Heart left ventricle (tissue), 16 donors: ENCODE results near the gene TMEM145. TPM values are rescaled to one million over a fixed set of nuclear protein-coding genes. Genes with fewer than 3 reads are reported as not detected.

Experiments
- ATAC-seq, 4 donors: fragments of 200-7000 bp; cut with Tn5 transposase; one replicate each; pipeline ENCODE4 v1.9.1; 2020 to 2022; ENCODE audit warnings: moderate library complexity in 4 of 4, mild to moderate bottlenecking in 3 of 4, moderate number of reproducible peaks in 1 of 4
- DNase-seq, 5 donors: peaks; one replicate each; pipeline ENCODE4 v3.0.0-alpha.2; 2020
- H3K27ac ChIP-seq, 12 donors: fragments of 200-600 bp; sonication (generic) in 4 of 12; one replicate each; pipeline versions ENCODE4 v1.5.0 to v1.8.0; 2016 to 2022; ENCODE audit warnings: mild to moderate bottlenecking in 2 of 12
- H3K27me3 ChIP-seq, 9 donors: fragments of 200-600 bp; sonication (generic) in 2 of 9; one replicate each; pipeline versions ENCODE4 v1.5.1 to v1.8.0; 2016 to 2022; ENCODE audit warnings: mild to moderate bottlenecking in 3 of 9
- H3K36me3 ChIP-seq, 9 donors: fragments of 200-600 bp; sonication (generic) in 2 of 9; one replicate each; pipeline versions ENCODE4 v1.5.0 to v1.8.0; 2018 to 2022; ENCODE audit warnings: mild to moderate bottlenecking in 2 of 9
- H3K4me1 ChIP-seq, 12 donors: fragments of 200-600 bp; sonication (generic) in 4 of 12; one replicate each; pipeline versions ENCODE4 v1.5.0 to v1.8.0; 2016 to 2022; ENCODE audit warnings: mild to moderate bottlenecking in 3 of 12
- H3K4me3 ChIP-seq, 12 donors: fragments of 200-600 bp; sonication (generic) in 4 of 12; one replicate each; pipeline versions ENCODE4 v1.5.0 to v1.8.0; 2017 to 2022; ENCODE audit warnings: mild to moderate bottlenecking in 9 of 12, moderate library complexity in 4 of 12
- H3K9me3 ChIP-seq, 12 donors: fragments of 200-600 bp; sonication (generic) in 4 of 12; one replicate each; pipeline versions ENCODE4 v1.5.0 to v1.8.0; 2016 to 2022; ENCODE audit warnings: mild to moderate bottlenecking in 1 of 12
- POLR2A ChIP-seq, 2 donors: fragments of 450-650 bp; IDR thresholded peaks; one replicate each; pipeline ENCODE4 v1.6.1; 2017; ENCODE audit warnings: antibody characterized with exemption in 2 of 2, mild to moderate bottlenecking in 2 of 2, moderate library complexity in 2 of 2
- WGBS, 4 donors: extraction: QIAGEN DNeasy Blood & Tissue Kit in 2 of 4; methylation state at CpG; one replicate each; pipeline versions ENCODE4 v1.1.5 to v1.1.7; 2013 to 2018; 5-methylcytosine and 5-hydroxymethylcytosine counted together
- intact Hi-C, 10 donors: fragments of 100-400 bp; cut with DNase I; formaldehyde crosslinking; loops; one replicate each; pipeline versions ENCODE4 v1.11.1 to v1.14.2; 2022
- polyA plus RNA-seq, 2 donors: library from polyadenylated mRNA; stranded (reverse); fragments of 200-250 nt; gene quantifications; one replicate each; pipeline ENCODE4 v1.2.3, GENCODE V29; 2013
- total RNA-seq, 9 donors: library from RNA; depleted of rRNA in 2 of 9; stranded (reverse); fragments of >200 nt in 2 of 9; fragmentation: NEBNext Ultra II Directional in 3 of 9; extraction: Animal tissue kit (Norgen Biotek cat#: 25700) in 3 of 9; gene quantifications; one replicate each; pipeline versions ENCODE4 v1.1.0 to v1.2.4, GENCODE V29; 2016 to 2023
- TF ChIP-seq, protein P1 (sequence below), 12 donors: fragments of 200-600 bp; sonication (generic) in 4 of 12; IDR thresholded peaks; one replicate each; pipeline versions ENCODE4 v1.5.0 to v1.8.0; 2018 to 2022; ENCODE audit warnings: antibody characterized with exemption in 12 of 12, mild to moderate bottlenecking in 5 of 12
- donor health status: ischemic (EF 13 %, LVEDD 7.1; RV severe dilation, severe dysfunction).
- donor health status: healthy with polysubstance abuse.
- donor health status: DM: no; HTN: yes; CAD: no.
- donor health status: DM: no; HTN: no; CAD: no.
- donor health status: ischemic (EF 25% LVEDD 6.9; RV normal size, moderate dysfunction).
- donor health status: ischemic (EF 25% LVEDD 5.7; RV mildly dilated, moderate dysfunction).
- donor health status: healthy.
- donor health status: DM: yes; HTN: yes; CAD: no.
- donor health status: ischemic (EF 35%, LVEDD 5.7; RV mildly dilated, moderate dysfunction).
- donor health status: nonischemic (EF 11% LVEDD 7.7; RV severe dilation, severe dysfunction).
- donor health status: DM: yes; HTN: yes; CAD: no.
- donor health status: PGD.
- donor health status: ischemic (EF 29% LVEDD 5.4; RV normal size, mild dysfunction).
- donor health status: nonischemic (EF 23%, LVEDD 6.1; RV moderate dilation, normal function).

TMEM145 gene
- total and polyA plus RNA-seq, 11 donors: 0.11 to 0.27 (median 0.17) TPM; not detected in 7

DNA sequence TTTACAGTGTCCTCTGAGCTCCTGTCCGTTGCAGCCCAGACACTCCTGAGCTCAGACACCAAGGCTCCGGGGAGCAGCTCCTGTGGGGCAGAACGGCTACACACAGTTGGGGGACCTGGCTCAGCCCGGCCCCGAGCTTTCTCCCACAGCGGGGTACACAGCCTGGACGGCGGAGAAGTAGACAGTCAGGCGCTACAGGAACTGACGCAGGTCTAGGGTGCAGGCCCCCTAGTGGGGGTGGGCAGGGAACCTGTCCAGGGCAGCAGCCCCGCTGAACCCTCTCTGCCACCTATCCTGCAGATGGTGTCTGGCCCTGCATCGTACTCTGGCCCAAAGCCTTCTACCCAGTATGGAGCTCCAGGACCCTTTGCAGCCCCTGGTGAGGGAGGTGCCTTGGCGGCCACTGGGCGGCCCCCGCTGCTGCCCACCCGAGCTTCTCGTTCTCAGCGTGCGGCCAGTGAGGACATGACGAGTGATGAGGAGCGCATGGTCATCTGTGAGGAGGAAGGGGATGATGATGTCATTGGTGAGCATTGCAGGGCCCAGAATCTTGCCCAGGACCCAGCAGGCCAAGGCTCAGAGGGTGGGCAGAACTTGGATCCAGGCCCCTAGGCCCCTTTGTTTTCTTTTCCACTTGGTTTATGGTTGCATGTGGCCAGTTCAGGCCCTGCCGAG lies 24.1 kb upstream of the TMEM145 start:
- ATAC-seq (no peak), DNase-seq (no peak)
- Histone ChIP-seq H3K27ac (no peak overlapping the region), H3K4me3 (no peak overlapping the region), H3K4me1 (peaks cover 8 to 27% (median 25%) of the 10 kb centered on the region in 12 donors), H3K36me3 (peaks cover 0 to 74% (median 71%) of the 10 kb centered on the region in 9 donors), H3K27me3 (no peaks in the 10 kb centered on the region), H3K9me3 (no peaks in the 10 kb centered on the region)
- TF ChIP-seq, protein P1, sequence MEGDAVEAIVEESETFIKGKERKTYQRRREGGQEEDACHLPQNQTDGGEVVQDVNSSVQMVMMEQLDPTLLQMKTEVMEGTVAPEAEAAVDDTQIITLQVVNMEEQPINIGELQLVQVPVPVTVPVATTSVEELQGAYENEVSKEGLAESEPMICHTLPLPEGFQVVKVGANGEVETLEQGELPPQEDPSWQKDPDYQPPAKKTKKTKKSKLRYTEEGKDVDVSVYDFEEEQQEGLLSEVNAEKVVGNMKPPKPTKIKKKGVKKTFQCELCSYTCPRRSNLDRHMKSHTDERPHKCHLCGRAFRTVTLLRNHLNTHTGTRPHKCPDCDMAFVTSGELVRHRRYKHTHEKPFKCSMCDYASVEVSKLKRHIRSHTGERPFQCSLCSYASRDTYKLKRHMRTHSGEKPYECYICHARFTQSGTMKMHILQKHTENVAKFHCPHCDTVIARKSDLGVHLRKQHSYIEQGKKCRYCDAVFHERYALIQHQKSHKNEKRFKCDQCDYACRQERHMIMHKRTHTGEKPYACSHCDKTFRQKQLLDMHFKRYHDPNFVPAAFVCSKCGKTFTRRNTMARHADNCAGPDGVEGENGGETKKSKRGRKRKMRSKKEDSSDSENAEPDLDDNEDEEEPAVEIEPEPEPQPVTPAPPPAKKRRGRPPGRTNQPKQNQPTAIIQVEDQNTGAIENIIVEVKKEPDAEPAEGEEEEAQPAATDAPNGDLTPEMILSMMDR (IDR thresholded peaks at IDR 0.05): no peak
- no peak for TF ChIP-seq POLR2A (IDR thresholded peaks at IDR 0.05)
- intact Hi-C loops: loop anchor here in 2 of 10 donors (5.0 kb wide), 2 partner anchors 33 to 42 kb away; no protein-coding TSS in a partner anchor
- 85 to 90% (median 88%) methylated on average over 7 to 22 of the region's 22 CpGs for WGBS, 4 donors

DNA sequence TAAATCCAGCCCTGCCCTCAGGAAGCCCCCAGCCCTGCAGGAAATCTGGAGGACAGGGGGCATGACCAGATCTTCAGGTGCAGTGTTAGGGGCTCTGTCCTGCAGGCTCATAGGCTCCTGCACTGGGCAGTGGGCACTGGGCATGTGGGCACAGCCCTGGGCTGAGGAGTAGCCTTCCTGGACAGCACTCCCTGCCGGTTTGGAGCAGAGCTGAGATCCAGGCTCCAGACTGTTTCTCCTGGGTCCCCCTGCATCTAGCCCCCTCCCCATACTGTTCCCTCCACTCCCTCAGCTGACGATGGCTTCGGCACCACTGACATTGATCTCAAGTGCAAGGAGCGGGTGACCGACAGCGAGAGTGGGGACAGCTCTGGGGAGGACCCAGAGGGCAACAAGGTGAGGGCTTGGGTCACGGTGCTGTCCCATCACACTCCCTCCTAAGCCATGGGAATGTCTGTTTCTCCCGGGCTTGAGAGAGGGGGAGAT lies 23.5 kb upstream of the TMEM145 start:
- H3K4me1 ChIP-seq: peaks cover 8 to 26% (median 24%) of the 10 kb centered on the region in 12 donors
- no peaks in the 10 kb centered on the region for H3K9me3 ChIP-seq
- no peak overlapping the region for H3K27ac ChIP-seq
- H3K27me3 ChIP-seq: no peaks in the 10 kb centered on the region
- 81 to 86% (median 85%) methylated on average over 7 to 8 of the region's 8 CpGs for WGBS, 4 donors
- DNase-seq (no peak), ATAC-seq (no peak)
- H3K4me3 ChIP-seq: no peak overlapping the region
- intact Hi-C loops: loop anchor here in 4 of 10 donors (5.0 to 10.0 kb wide), 3 partner anchors 33 to 155 kb away; partner anchors contain the start of gene POU2F2 (in 1 of the 4)
- H3K36me3 ChIP-seq: peaks cover 0 to 80% (median 77%) of the 10 kb centered on the region in 9 donors
- TF ChIP-seq POLR2A (IDR thresholded peaks at IDR 0.05): no peak
- TF ChIP-seq, protein P1 (IDR thresholded peaks at IDR 0.05): no peak

DNA sequence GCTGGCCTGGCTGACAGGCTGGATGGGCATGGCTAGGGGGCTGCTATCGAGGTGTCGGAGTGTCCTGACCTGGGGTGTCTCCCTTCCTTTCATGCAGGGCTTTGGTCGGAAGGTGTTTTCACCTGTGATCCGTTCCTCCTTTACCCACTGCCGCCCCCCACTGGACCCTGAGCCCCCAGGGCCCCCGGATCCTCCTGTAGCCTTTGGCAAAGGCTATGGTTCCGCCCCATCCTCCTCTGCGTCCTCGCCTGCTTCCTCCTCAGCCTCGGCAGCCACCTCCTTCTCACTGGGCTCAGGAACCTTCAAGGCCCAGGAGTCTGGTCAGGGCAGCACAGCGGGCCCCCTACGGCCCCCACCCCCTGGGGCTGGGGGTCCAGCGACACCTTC lies 23.0 kb upstream of the TMEM145 start:
- 76 to 85% (median 83%) methylated on average over 11 to 13 of the region's 13 CpGs for WGBS, 4 donors
- TF ChIP-seq POLR2A (IDR thresholded peaks at IDR 0.05): no peak
- TF ChIP-seq, protein P1 (IDR thresholded peaks at IDR 0.05): no peak
- intact Hi-C loops: loop anchor here in 2 of 10 donors (5.0 to 10.0 kb wide), 2 partner anchors 43 to 155 kb away; partner anchors contain the start of gene POU2F2 (in 1 of the 2)
- Histone ChIP-seq H3K9me3 (no peaks in the 10 kb centered on the region), H3K4me1 (peaks cover 5 to 21% (median 19%) of the 10 kb centered on the region in 12 donors), H3K27me3 (no peaks in the 10 kb centered on the region), H3K36me3 (peaks cover 0 to 85% (median 80%) of the 10 kb centered on the region in 9 donors), H3K27ac (no peak overlapping the region), H3K4me3 (no peak overlapping the region)
- DNase-seq (no peak), ATAC-seq (no peak)
